A204.1 (cell line): ENCODE data around the gene ADAM11.
"Not testable (repeated sequence)": the region's sequence is repeated elsewhere in the genome, so short reads cannot be mapped to it uniquely, and the experiment has no call there.

Experiments used
- FAIRE-seq: peaks from 2 replicates; lab custom pipeline; 2012; peaks lifted over from hg19 to GRCh38; lab: Jason Lieb, UNC

Gene ADAM11

GRCh38 chr17:44758414-44759085 is at the start of gene ADAM11:
ADAM11 (plus strand) TSS chr17:44758988; CDS start chr17:44759200, 212 bp downstream.
- FAIRE-seq: no peak

- no peak for FAIRE-seq
Measured at GRCh38 chr17:44719444-44719843, 39.3 kb upstream of the ADAM11 start.

- FAIRE-seq: no peak
Measured at GRCh38 chr17:44722254-44722653, 36.5 kb upstream of the ADAM11 start.

- FAIRE-seq: not testable (repeated sequence)
Measured at GRCh38 chr17:44726121-44726520, 32.7 kb upstream of the ADAM11 start.

- FAIRE-seq: no peak
Measured at GRCh38 chr17:44733753-44734152, 25.0 kb upstream of the ADAM11 start.

- FAIRE-seq: no peak
Measured at GRCh38 chr17:44734272-44734671, 24.5 kb upstream of the ADAM11 start.

- FAIRE-seq: no peak
Measured at GRCh38 chr17:44736551-44737240, 22.1 kb upstream of the ADAM11 start.

GRCh38 chr17:44738214-44738906 is 20.4 kb upstream of the ADAM11 start:
- no peak for FAIRE-seq

- FAIRE-seq: no peak
Measured at GRCh38 chr17:44741316-44741715, 17.5 kb upstream of the ADAM11 start.

GRCh38 chr17:44745301-44745700 is 13.5 kb upstream of the ADAM11 start:
- FAIRE-seq: no peak

GRCh38 chr17:44745738-44746137 is 13.1 kb upstream of the ADAM11 start:
- FAIRE-seq: not testable (repeated sequence)

GRCh38 chr17:44747566-44747965 is 11.2 kb upstream of the ADAM11 start:
- no peak for FAIRE-seq

- FAIRE-seq: no peak
Measured at GRCh38 chr17:44749076-44749979, 9.5 kb upstream of the ADAM11 start.

- no peak for FAIRE-seq
Measured at GRCh38 chr17:44749980-44750318, 8.8 kb upstream of the ADAM11 start.

- FAIRE-seq: no peak
Measured at GRCh38 chr17:44751331-44751730, 7.5 kb upstream of the ADAM11 start.

- FAIRE-seq: no peak
Measured at GRCh38 chr17:44751806-44752205, 7.0 kb upstream of the ADAM11 start.

- no peak for FAIRE-seq
Measured at GRCh38 chr17:44752953-44753861, 5.6 kb upstream of the ADAM11 start.

- FAIRE-seq: no peak
Measured at GRCh38 chr17:44754276-44754675, 4.5 kb upstream of the ADAM11 start.

- FAIRE-seq: not testable (repeated sequence)
Measured at GRCh38 chr17:44755180-44755579, 3.6 kb upstream of the ADAM11 start.

- FAIRE-seq: no peak
Measured at GRCh38 chr17:44757045-44757917, 1.5 kb upstream of the ADAM11 start.
